Stomach (tissue), 9 donors: Measurements from ENCODE around the gene ABLIM3. TPM values are rescaled to one million over a fixed set of nuclear protein-coding genes. Genes with fewer than 3 reads are reported as not detected.

ENCODE experiments used
- DNase-seq, 2 donors: peaks; one replicate each; pipeline versions ENCODE4 v3.0.0 to v3.0.0-alpha.2; 2013 to 2019
- H3K27ac ChIP-seq, 5 donors: fragments of 200-600 bp in 4 of 5; sonication (generic) in 4 of 5; one replicate each; pipeline ENCODE4 v1.5.1; 2013 to 2019; ENCODE audit warnings: mild to moderate bottlenecking in 1 of 5, moderate library complexity in 1 of 5
- H3K27me3 ChIP-seq, 3 donors: fragments of 200-600 bp; sonication (generic); one replicate each; pipeline ENCODE4 v1.5.1; 2017 to 2019; ENCODE audit warnings: mixed run types in 1 of 3
- H3K36me3 ChIP-seq, 4 donors: fragments of 200-600 bp; sonication (generic); 1 replicate in 3 of 4; 2 replicates in 1 of 4; pipeline ENCODE4 v1.5.1; 2016 to 2019
- H3K4me1 ChIP-seq, 4 donors: fragments of 200-600 bp; sonication (generic); one replicate each; pipeline ENCODE4 v1.5.1; 2016 to 2019
- H3K4me3 ChIP-seq, 4 donors: fragments of 200-600 bp; sonication (generic) in 3 of 4; one replicate each; pipeline ENCODE4 v1.5.1; 2016 to 2019; ENCODE audit warnings: mild to moderate bottlenecking in 1 of 4
- H3K9me3 ChIP-seq, 4 donors: fragments of 200-600 bp; sonication (generic); one replicate each; pipeline ENCODE4 v1.5.1; 2016 to 2019
- EP300 ChIP-seq: sonication (generic); formaldehyde crosslinking; IDR thresholded peaks from one replicate; pipeline ENCODE4 v1.6.1; 2017; ENCODE audit warnings: antibody characterized with exemption
- POLR2A ChIP-seq, 4 donors: fragments of 450-650 bp; IDR thresholded peaks; one replicate each; pipeline ENCODE4 v1.6.1; 2016; ENCODE audit warnings: antibody characterized with exemption in 4 of 4, control low read depth in 2 of 4, mild to moderate bottlenecking in 1 of 4, moderate library complexity in 1 of 4
- POLR2AphosphoS5 ChIP-seq, 3 donors: sonication (generic); formaldehyde crosslinking; IDR thresholded peaks; one replicate each; pipeline ENCODE4 v1.6.1; 2016; ENCODE audit warnings: antibody characterized with exemption in 3 of 3
- WGBS, 5 donors: extraction: QIAGEN DNeasy Blood & Tissue Kit in 3 of 5; methylation state at CpG; one replicate each; pipeline versions ENCODE4 v1.1.5 to v1.1.7; 2013 to 2018; 5-methylcytosine and 5-hydroxymethylcytosine counted together
- intact Hi-C: fragments of 100-400 bp; cut with DNase I; formaldehyde crosslinking; loops from one replicate; pipeline ENCODE4 v1.15.1; 2023; ENCODE audit warnings: low total_unique reads
- polyA plus RNA-seq, 3 donors: library from polyadenylated mRNA; stranded (reverse); fragments of 200-250 nt; gene quantifications; one replicate each; pipeline ENCODE4 v1.2.3, GENCODE V29; 2013
- total RNA-seq, 5 donors: library from RNA; depleted of rRNA; stranded (reverse); fragments of >200 nt; gene quantifications; one replicate each; pipeline versions ENCODE4 v1.1.0 to v1.2.3, GENCODE V29; 2014 to 2016
- TF ChIP-seq, protein P1 (sequence below), 7 experiments: fragments of 450-650 bp in 4 of 7; fragments of 200-600 bp in 3 of 7; sonication (generic) in 3 of 7; IDR thresholded peaks; one replicate each; pipeline ENCODE4 v1.5.1; 2016 to 2019; ENCODE audit warnings: antibody characterized with exemption in 7 of 7, control low read depth in 2 of 7, mild to moderate bottlenecking in 1 of 7
- donor health status: healthy with polysubstance abuse.
- donor health status: Bipolar disorder and iron deficiency.
- donor health status: healthy.

Gene ABLIM3
- total and polyA plus RNA-seq, 8 donors, result 4.6 to 21.4 (median 10.3) TPM

DNA sequence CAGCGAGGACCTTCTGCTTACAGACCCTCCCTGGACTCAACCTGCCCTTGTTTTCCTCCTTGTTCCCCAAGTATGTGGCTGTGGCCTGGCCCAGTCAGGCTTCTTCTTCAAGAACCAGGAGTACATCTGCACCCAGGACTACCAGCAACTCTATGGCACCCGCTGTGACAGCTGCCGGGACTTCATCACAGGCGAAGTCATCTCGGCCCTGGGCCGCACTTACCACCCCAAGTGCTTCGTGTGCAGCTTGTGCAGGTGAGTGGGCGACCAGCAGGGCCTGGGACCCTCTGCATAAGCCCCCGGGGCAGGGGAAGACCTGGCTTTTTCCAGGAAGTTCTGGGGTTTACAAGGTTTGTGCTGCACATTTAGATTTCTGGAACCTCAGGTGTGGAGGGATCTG is 56.9 kb downstream of the ABLIM3 start:
- 85 to 95% (median 92%) methylated on average over 9 of the region's 9 CpGs for WGBS, 5 donors
- intact Hi-C loops, result no loop called here
- no peaks in the 10 kb centered on the region for H3K9me3 ChIP-seq
- peaks cover 0 to 8% (median 3%) of the 10 kb centered on the region in 4 donors for H3K36me3 ChIP-seq
- H3K4me1 ChIP-seq, result no peaks in the 10 kb centered on the region
- no peak for DNase-seq
- H3K4me3 ChIP-seq, result no peak overlapping the region
- TF ChIP-seq EP300 (no peak), POLR2A (IDR thresholded peaks at IDR 0.05) (no peak), POLR2AphosphoS5 (IDR thresholded peaks at IDR 0.05) (no peak)
- TF ChIP-seq, protein P1, sequence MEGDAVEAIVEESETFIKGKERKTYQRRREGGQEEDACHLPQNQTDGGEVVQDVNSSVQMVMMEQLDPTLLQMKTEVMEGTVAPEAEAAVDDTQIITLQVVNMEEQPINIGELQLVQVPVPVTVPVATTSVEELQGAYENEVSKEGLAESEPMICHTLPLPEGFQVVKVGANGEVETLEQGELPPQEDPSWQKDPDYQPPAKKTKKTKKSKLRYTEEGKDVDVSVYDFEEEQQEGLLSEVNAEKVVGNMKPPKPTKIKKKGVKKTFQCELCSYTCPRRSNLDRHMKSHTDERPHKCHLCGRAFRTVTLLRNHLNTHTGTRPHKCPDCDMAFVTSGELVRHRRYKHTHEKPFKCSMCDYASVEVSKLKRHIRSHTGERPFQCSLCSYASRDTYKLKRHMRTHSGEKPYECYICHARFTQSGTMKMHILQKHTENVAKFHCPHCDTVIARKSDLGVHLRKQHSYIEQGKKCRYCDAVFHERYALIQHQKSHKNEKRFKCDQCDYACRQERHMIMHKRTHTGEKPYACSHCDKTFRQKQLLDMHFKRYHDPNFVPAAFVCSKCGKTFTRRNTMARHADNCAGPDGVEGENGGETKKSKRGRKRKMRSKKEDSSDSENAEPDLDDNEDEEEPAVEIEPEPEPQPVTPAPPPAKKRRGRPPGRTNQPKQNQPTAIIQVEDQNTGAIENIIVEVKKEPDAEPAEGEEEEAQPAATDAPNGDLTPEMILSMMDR (IDR thresholded peaks at IDR 0.05), result no peak
- H3K27ac ChIP-seq, result no peak overlapping the region
- no peaks in the 10 kb centered on the region for H3K27me3 ChIP-seq

GRCh38 chr5:149200355-149200754 is 59.1 kb downstream of the ABLIM3 start:
- H3K27me3 ChIP-seq, result no peaks in the 10 kb centered on the region
- 58 to 74% (median 63%) methylated on average over 6 of the region's 6 CpGs for WGBS, 5 donors
- intact Hi-C loops, result no loop called here
- no peak for DNase-seq
- no peak overlapping the region for H3K27ac ChIP-seq
- no peaks in the 10 kb centered on the region for H3K9me3 ChIP-seq
- peaks cover 0 to 4% (median 0%) of the 10 kb centered on the region in 4 donors for H3K4me1 ChIP-seq
- H3K36me3 ChIP-seq, result peaks cover 0 to 12% (median 3%) of the 10 kb centered on the region in 4 donors
- no peak for TF ChIP-seq EP300
- TF ChIP-seq, protein P1 (IDR thresholded peaks at IDR 0.05), result no peak
- no peak for TF ChIP-seq POLR2AphosphoS5 (IDR thresholded peaks at IDR 0.05)
- no peak for TF ChIP-seq POLR2A (IDR thresholded peaks at IDR 0.05)
- no peak overlapping the region for H3K4me3 ChIP-seq

DNA sequence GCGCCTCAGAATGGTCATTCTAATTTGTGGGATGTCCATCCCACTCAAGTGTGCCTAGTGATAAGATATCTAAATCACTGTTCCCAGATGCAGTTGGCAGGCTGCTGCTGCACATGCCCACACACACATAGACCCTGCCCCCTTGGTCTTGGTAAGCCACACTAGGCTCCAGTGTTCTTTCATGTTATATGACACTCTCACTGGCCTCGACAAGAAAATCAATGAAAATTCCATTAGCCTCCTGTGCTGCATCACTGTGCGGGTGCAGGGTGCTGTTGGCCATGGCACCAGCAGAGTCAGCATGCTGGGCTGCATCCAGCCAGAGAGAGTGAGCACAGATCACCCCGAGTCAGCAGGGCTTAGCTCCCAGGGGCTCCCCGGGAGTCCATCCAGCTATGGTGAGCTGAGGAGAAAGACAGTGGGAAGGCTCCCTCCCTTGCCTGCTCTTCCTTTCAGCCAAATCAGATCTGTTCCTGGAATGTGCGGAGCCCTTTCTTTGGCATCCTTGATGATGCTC is 59.9 kb downstream of the ABLIM3 start:
- H3K36me3 ChIP-seq, result peaks cover 0 to 12% (median 3%) of the 10 kb centered on the region in 4 donors
- TF ChIP-seq POLR2A (IDR thresholded peaks at IDR 0.05) (no peak), EP300 (no peak), POLR2AphosphoS5 (IDR thresholded peaks at IDR 0.05) (no peak)
- TF ChIP-seq, protein P1 (IDR thresholded peaks at IDR 0.05), result no peak
- peaks cover 0 to 7% (median 4%) of the 10 kb centered on the region in 4 donors for H3K4me1 ChIP-seq
- no peaks in the 10 kb centered on the region for H3K27me3 ChIP-seq
- WGBS, 5 donors, result 65 to 83% (median 76%) methylated on average over 4 to 6 of the region's 6 CpGs
- intact Hi-C loops, result no loop called here
- no peak for DNase-seq
- no peak overlapping the region for H3K4me3 ChIP-seq
- H3K27ac ChIP-seq, result no peak overlapping the region
- no peaks in the 10 kb centered on the region for H3K9me3 ChIP-seq

DNA sequence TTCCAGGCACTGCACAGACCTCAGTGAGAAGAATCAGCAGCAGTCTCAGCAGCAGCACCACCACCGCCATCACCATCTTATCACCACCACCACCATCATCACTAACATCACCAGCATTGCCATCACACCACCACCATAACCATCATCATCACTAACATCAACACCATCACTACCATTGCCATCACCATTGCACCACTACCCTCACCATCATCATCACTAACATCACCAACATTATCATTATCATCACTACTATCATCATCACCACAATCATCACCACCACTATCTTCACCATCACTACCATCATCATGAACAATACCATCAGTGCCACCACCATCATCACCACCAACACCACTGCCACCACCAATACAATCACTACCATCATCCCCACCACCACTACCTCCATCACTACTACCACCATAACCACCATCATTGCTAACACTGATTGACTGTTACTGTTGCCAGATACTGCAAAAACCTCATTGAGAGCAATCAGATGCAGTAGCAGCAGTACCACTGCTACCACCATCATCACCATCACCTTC is 61.7 kb downstream of the ABLIM3 start:
- Histone ChIP-seq H3K36me3 (peaks cover 0 to 12% (median 3%) of the 10 kb centered on the region in 4 donors), H3K27me3 (no peaks in the 10 kb centered on the region), H3K9me3 (no peaks in the 10 kb centered on the region), H3K4me1 (peaks cover 0 to 10% (median 4%) of the 10 kb centered on the region in 4 donors), H3K4me3 (no peak overlapping the region), H3K27ac (no peak overlapping the region)
- DNase-seq, result no peak
- TF ChIP-seq POLR2A (IDR thresholded peaks at IDR 0.05) (no peak), EP300 (no peak), POLR2AphosphoS5 (IDR thresholded peaks at IDR 0.05) (no peak)
- TF ChIP-seq, protein P1 (IDR thresholded peaks at IDR 0.05), result no peak
- WGBS, 5 donors, result 85 to 95% (median 92%) methylated on average over 1 of the region's 1 CpG
- intact Hi-C loops, result no loop called here
